ENCODE data around the gene ARHGAP42.

The ARHGAP42 gene

GRCh38 chr11:101028644-101029043 lies 341.6 kb downstream of the ARHGAP42 start:
- H3K27ac ChIP-seq, result no peak overlapping the region
- ChIA-PET POLR2A (ENCODE audit: low non-redundant PET) (no interaction called here), CTCF (no interaction called here)
- no peak for TF ChIP-seq CTCF (conservative IDR thresholded peaks at IDR 0.05; ENCODE audit: low read depth)
- DNase-seq (ENCODE audit: low spot score), result no peak

DNA sequence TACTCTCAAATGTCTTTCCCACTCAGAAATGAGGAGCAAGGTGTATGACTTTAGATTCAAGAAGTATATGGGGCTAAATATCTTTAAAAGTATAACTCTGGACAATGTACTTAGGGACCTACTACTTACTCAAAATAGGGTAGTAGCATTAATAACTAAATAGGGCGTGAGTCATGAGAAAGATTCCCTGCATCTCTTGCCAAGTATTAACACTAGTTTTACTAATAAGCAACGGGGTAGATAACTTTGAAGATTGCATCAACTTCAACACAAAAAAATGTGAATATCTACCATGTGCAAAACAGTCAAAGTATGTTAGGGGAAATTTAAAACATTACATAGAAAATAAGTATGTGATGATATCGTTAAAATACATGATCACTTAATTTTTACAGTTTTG lies 342.9 kb downstream of the ARHGAP42 start:
- H3K27ac ChIP-seq, result no peak overlapping the region
- ChIA-PET CTCF (no interaction called here), POLR2A (ENCODE audit: low non-redundant PET) (no interaction called here)
- TF ChIP-seq CTCF (conservative IDR thresholded peaks at IDR 0.05; ENCODE audit: low read depth), result no peak
- DNase-seq (ENCODE audit: low spot score), result no peak

DNA sequence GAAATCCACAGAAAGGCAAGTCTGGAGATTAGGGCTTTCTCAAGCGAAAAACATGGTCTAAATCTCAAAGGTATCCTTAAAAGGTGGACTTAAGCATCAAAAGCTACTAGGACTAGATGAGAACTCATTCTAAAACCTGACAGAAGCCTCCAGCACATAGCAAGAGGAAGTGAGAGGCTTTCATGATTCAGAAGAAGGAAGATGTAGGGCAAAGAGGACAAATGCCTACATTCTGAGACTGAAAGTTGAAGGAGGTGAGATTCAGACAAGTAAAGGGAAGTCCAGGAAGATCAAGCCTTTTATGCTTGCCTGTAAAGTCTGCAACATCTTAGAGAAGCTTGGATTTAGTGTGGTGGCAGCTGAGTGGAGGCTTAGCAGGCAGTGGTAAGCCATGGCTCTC lies 343.6 kb downstream of the ARHGAP42 start:
- ChIA-PET POLR2A (ENCODE audit: low non-redundant PET) (no interaction called here), CTCF (no interaction called here)
- TF ChIP-seq CTCF (conservative IDR thresholded peaks at IDR 0.05; ENCODE audit: low read depth), result no peak
- H3K27ac ChIP-seq, result no peak overlapping the region
- DNase-seq (ENCODE audit: low spot score), result no peak

DNA sequence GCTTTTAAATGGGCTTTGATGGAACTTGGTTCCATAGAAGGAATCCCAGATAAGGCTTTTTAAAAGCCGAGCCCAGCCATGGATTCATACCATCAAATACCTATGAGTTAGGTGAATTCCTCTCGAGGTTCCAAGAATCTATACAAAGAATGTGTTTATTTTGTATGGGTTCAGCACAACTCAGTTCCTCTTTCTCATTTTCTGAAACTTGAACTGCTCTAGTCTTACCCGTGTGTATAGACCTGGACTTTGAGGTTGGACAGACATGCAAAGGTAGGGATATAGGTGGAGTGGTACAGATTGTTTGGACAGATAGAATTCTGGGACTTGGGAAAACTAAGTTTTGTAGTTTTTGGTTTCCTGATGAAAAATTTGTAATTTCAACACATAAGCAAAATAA lies 344.6 kb downstream of the ARHGAP42 start:
- no peak overlapping the region for H3K27ac ChIP-seq
- ChIA-PET CTCF (no interaction called here), POLR2A (ENCODE audit: low non-redundant PET) (no interaction called here)
- no peak for TF ChIP-seq CTCF (conservative IDR thresholded peaks at IDR 0.05; ENCODE audit: low read depth)
- no peak for DNase-seq (ENCODE audit: low spot score)

- no peak for TF ChIP-seq CTCF (conservative IDR thresholded peaks at IDR 0.05; ENCODE audit: low read depth)
- ChIA-PET POLR2A (ENCODE audit: low non-redundant PET) (no interaction called here), CTCF (interaction anchor here (0.6 kb wide), 1 partner anchor 48 kb away, joined by 3 read pairs; no protein-coding TSS in a partner anchor)
- H3K27ac ChIP-seq, result no peak overlapping the region
- DNase-seq (ENCODE audit: low spot score), result no peak
Observed at GRCh38 chr11:101032991-101033390, 345.9 kb downstream of the ARHGAP42 start.

DNA sequence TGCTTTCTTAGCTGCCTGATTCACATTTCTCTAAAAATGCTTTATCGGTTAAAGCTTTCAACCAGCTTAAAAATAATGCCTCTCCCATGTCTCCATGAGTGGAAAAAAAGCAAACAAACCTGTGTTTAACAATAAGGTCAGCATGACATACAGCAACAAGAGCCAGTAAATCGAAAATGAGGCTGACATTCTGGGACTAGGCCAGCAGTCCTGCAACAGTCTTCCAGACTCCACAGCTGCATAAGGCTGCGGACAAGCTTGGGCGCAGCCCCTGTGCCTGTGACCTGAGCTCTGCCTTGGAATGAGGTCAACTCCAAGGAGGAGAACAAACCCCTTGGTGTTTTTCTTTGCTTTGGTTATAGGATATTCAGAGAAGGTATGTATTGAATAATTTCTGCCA lies 347.0 kb downstream of the ARHGAP42 start:
- ChIA-PET CTCF (interaction anchor here (0.6 kb wide), 1 partner anchor 14 kb away, joined by 3 read pairs; no protein-coding TSS in a partner anchor), POLR2A (ENCODE audit: low non-redundant PET) (no interaction called here)
- no peak for DNase-seq (ENCODE audit: low spot score)
- no peak for TF ChIP-seq CTCF (conservative IDR thresholded peaks at IDR 0.05; ENCODE audit: low read depth)
- no peak overlapping the region for H3K27ac ChIP-seq

GRCh38 chr11:101035872-101036271 lies 348.8 kb downstream of the ARHGAP42 start:
- no peak for DNase-seq (ENCODE audit: low spot score)
- ChIA-PET POLR2A (ENCODE audit: low non-redundant PET) (no interaction called here), CTCF (no interaction called here)
- TF ChIP-seq CTCF (conservative IDR thresholded peaks at IDR 0.05; ENCODE audit: low read depth), result no peak
- H3K27ac ChIP-seq, result no peak overlapping the region
